Activated CD8-positive, alpha-beta T cell treated with anti-CD3 and anti-CD28 coated beads, Interleukin-2, amount 10 ng/mL, durations not matched to agents 7 days and 5 days (primary cell): ENCODE data around the gene SGO2. TPM values are rescaled to one million over a fixed set of nuclear protein-coding genes. Genes with fewer than 3 reads are reported as not detected.
"Not testable (repeated sequence)": the region's sequence is repeated elsewhere in the genome, so short reads cannot be mapped to it uniquely, and the experiment has no call there.

Source experiments
- ATAC-seq: fragments of 150-1000 bp; cut with Tn5 transposase; one replicate; pipeline ENCODE4 v1.10.0; 2021; ENCODE audit warnings: moderate library complexity
- CTCF ChIA-PET: fragments of 350-600 bp; sonication (Branson Sonifier 250); formaldehyde crosslinking; loops from one replicate; lab custom pipeline; 2021; ENCODE audit warnings: antibody characterized with exemption; lab: Charles Lee
- POLR2A ChIA-PET: fragments of 350-600 bp; sonication (Branson Sonifier 250); formaldehyde crosslinking; loops from one replicate; lab custom pipeline; 2021; ENCODE audit warnings: antibody characterized with exemption; lab: Charles Lee
- DNase-seq: peaks from one replicate; pipeline ENCODE4 v3.0.0-alpha.2; 2020
- H3K27ac Mint-ChIP-seq: one replicate; pipeline ENCODE4 v1.8.0; 2021; ENCODE audit warnings: mild to moderate bottlenecking, mixed read lengths
- H3K27me3 Mint-ChIP-seq: one replicate; pipeline ENCODE4 v1.8.0; 2021; ENCODE audit warnings: low read depth, mixed read lengths
- H3K36me3 Mint-ChIP-seq: one replicate; pipeline ENCODE4 v1.8.0; 2021; ENCODE audit warnings: low read depth, mixed read lengths
- H3K4me1 Mint-ChIP-seq: one replicate; pipeline ENCODE4 v1.8.0; 2021; ENCODE audit warnings: low read depth, mixed read lengths
- H3K4me3 Mint-ChIP-seq: one replicate; pipeline ENCODE4 v1.8.0; 2021; ENCODE audit warnings: mild to moderate bottlenecking, mixed read lengths
- H3K9me3 Mint-ChIP-seq: one replicate; pipeline ENCODE4 v1.8.0; 2022; ENCODE audit warnings: mixed read lengths; ENCODE audit not compliant: insufficient read depth
- total RNA-seq, 2 experiments: library from RNA; stranded (reverse); gene quantifications; one replicate each; pipeline ENCODE4 v1.2.3, GENCODE V29; 2021

Gene SGO2
- total RNA-seq, 2 experiments from 2014 or later = 54.4 to 56.5 TPM

DNA sequence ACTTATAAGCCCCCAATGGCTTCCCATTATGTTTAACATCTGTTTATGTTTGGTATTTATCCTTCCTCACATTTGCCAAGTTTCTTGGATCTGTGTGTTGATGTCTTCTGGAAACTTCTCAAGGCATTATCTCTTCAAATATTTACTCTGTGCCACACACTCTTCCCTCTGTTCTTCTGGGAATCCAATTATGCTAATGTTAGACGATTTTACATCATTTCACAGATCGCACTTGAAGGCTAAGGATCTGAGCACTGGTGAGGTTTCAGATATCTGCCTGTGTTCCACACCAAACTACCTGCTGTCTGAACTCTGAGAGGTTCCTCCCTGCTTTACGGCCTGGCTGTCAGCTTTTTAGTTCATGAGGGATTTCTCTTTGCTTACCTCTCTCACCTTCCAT is 69.9 kb downstream of the SGO2 start:
- Mint-ChIP-seq H3K9me3 (no peaks in the 10 kb centered on the region), H3K4me3 (no peak overlapping the region), H3K4me1 (no peaks in the 10 kb centered on the region), H3K27ac (no peak overlapping the region), H3K36me3 (no peaks in the 10 kb centered on the region), H3K27me3 (peaks cover 29% of the 10 kb centered on the region)
- ChIA-PET POLR2A (interaction anchor here (0.5 kb wide), 1 partner anchor 62 kb away, joined by 3 read pairs; no protein-coding TSS in a partner anchor), CTCF (no interaction called here)
- no peak for DNase-seq
- no peak for ATAC-seq

- no peak for ATAC-seq
Observed at GRCh38 chr2:200596774-200597570, 71.0 kb downstream of the SGO2 start.

DNA sequence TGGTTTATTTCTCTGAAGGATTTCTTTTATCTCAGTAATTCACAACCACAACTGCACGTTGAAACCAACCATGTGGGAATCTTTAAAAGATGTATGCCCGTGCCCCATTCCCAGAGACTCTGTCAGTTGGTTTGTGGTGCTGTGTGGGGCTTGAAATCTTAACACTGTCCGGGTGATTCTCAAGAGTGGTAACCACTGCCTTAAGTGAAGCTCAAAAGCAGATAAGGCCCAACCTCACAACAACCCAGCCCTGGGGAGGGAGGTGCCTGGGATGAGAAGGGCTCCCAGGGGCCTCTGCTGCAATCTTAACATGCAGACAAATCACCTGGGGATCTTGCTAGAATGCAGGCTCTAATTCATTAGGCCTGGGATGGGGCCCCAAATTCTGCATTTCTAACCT is 73.2 kb downstream of the SGO2 start:
- ChIA-PET POLR2A (no interaction called here), CTCF (interaction anchor here (1.4 kb wide), 1 partner anchor 64 kb away, joined by 3 read pairs; no protein-coding TSS in a partner anchor)
- H3K9me3 Mint-ChIP-seq = no peaks in the 10 kb centered on the region
- H3K27me3 Mint-ChIP-seq = peaks cover 15% of the 10 kb centered on the region
- no peaks in the 10 kb centered on the region for H3K4me1 Mint-ChIP-seq
- DNase-seq (no peak), ATAC-seq (no peak)
- no peaks in the 10 kb centered on the region for H3K36me3 Mint-ChIP-seq
- no peak overlapping the region for H3K27ac Mint-ChIP-seq
- H3K4me3 Mint-ChIP-seq = no peak overlapping the region

More at GRCh38 chr2:200596774-200597570, 71.0 kb downstream of the SGO2 start:
- Mint-ChIP-seq H3K36me3 (no peaks in the 10 kb centered on the region), H3K27me3 (peaks cover 22% of the 10 kb centered on the region), H3K9me3 (no peaks in the 10 kb centered on the region), H3K4me1 (no peaks in the 10 kb centered on the region), H3K4me3 (no peak overlapping the region), H3K27ac (no peak overlapping the region)
- CTCF ChIA-PET = no interaction called here
- POLR2A ChIA-PET = no interaction called here
- no peak for DNase-seq

- ChIA-PET CTCF (no interaction called here), POLR2A (no interaction called here)
- H3K36me3 Mint-ChIP-seq = no peaks in the 10 kb centered on the region
- no peak overlapping the region for H3K27ac Mint-ChIP-seq
- H3K4me1 Mint-ChIP-seq = no peaks in the 10 kb centered on the region
- H3K9me3 Mint-ChIP-seq = no peaks in the 10 kb centered on the region
- H3K27me3 Mint-ChIP-seq = peaks cover 14% of the 10 kb centered on the region
- no peak overlapping the region for H3K4me3 Mint-ChIP-seq
- DNase-seq = no peak
- no peak for ATAC-seq
Observed at GRCh38 chr2:200600549-200601225, 74.7 kb downstream of the SGO2 start.

GRCh38 chr2:200602584-200602983 is 76.6 kb downstream of the SGO2 start:
- Mint-ChIP-seq H3K9me3 (no peaks in the 10 kb centered on the region), H3K27ac (no peak overlapping the region), H3K27me3 (peaks cover 5% of the 10 kb centered on the region), H3K36me3 (no peaks in the 10 kb centered on the region), H3K4me1 (no peaks in the 10 kb centered on the region), H3K4me3 (no peak overlapping the region)
- ATAC-seq = no peak
- POLR2A ChIA-PET = interaction anchor here (0.5 kb wide), 1 partner anchor 15 kb away, joined by 3 read pairs; no protein-coding TSS in a partner anchor
- no peak for DNase-seq
- CTCF ChIA-PET = interaction anchor here (0.8 to 0.9 kb wide), 2 partner anchors 16 to 111 kb away, joined by 3 read pairs; no protein-coding TSS in a partner anchor

DNA sequence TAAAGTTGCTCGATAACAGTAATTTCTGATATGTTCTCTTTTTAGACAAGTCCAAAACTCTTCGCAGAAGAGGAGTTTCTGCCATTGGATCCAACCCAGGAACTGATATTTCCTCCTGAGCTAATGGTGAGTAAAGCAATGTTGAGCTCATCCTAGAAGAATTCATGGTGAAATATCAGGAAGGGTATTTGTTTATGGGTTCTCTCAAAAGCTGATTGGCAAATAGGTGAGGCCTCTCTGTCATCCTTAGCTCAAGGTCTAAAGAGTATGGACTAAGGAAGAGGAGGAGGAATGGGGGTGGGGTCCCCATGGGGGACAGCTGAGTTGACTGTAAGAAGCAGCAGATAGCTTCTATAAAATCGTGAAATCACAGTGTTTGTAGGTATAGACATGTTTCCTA is 78.0 kb downstream of the SGO2 start:
- DNase-seq = no peak
- H3K9me3 Mint-ChIP-seq = no peaks in the 10 kb centered on the region
- no peak for ATAC-seq
- H3K27me3 Mint-ChIP-seq = peaks cover 9% of the 10 kb centered on the region
- no peaks in the 10 kb centered on the region for H3K36me3 Mint-ChIP-seq
- H3K4me1 Mint-ChIP-seq = no peaks in the 10 kb centered on the region
- H3K27ac Mint-ChIP-seq = no peak overlapping the region
- ChIA-PET POLR2A (no interaction called here), CTCF (no interaction called here)
- H3K4me3 Mint-ChIP-seq = no peak overlapping the region

- CTCF ChIA-PET = no interaction called here
- POLR2A ChIA-PET = no interaction called here
- ATAC-seq = no peak
Observed at GRCh38 chr2:200604571-200605255, 78.7 kb downstream of the SGO2 start.

DNA sequence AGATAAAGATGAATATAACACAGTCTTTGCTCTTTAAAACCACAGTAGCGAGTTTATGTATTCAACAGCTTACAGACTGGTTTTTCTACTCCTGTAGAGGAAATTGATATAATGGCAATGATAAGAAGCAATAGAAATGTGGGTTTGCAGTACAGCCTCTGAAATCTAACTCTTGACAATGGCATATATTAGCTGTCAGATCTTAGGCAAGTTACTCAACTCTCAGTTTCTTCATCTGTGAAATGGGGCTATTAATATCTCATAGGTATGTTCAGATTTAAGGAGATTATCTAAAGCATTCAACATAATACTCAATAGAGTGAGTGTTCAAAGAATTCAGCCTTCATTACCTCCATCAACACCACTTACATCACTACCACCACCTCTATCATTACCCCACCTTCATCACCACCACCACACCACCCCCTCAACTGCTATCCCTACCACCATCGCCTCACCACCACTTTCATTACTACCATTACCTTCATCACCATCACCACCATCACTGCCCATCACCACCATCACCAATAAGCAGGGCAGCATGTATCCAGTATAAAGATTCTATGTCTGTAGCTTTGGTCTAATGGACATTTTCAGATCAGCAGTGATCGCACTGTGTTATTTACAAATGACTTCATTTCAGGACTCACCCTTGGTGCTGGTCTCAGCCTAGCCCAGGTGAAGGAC is 82.5 kb downstream of the SGO2 start:
- H3K27me3 Mint-ChIP-seq = peaks cover 12% of the 10 kb centered on the region
- CTCF ChIA-PET = no interaction called here

More at GRCh38 chr2:200604571-200605255, 78.7 kb downstream of the SGO2 start:
- Mint-ChIP-seq H3K27ac (no peak overlapping the region), H3K9me3 (no peaks in the 10 kb centered on the region), H3K27me3 (peaks cover 12% of the 10 kb centered on the region), H3K36me3 (no peaks in the 10 kb centered on the region), H3K4me1 (no peaks in the 10 kb centered on the region), H3K4me3 (no peak overlapping the region)
- no peak for DNase-seq

GRCh38 chr2:200609028-200609614 is 83.1 kb downstream of the SGO2 start:
- no peak overlapping the region for H3K27ac Mint-ChIP-seq
- CTCF ChIA-PET = no interaction called here

More for the DNA sequence above, 82.5 kb downstream of the SGO2 start:
- Mint-ChIP-seq H3K4me3 (no peak overlapping the region), H3K27ac (no peak overlapping the region), H3K36me3 (no peaks in the 10 kb centered on the region), H3K9me3 (no peaks in the 10 kb centered on the region), H3K4me1 (no peaks in the 10 kb centered on the region)
- no peak for ATAC-seq
- POLR2A ChIA-PET = no interaction called here
- DNase-seq = no peak

GRCh38 chr2:200610217-200610616 is 84.2 kb downstream of the SGO2 start:
- H3K4me3 Mint-ChIP-seq, H3K4me1 Mint-ChIP-seq, H3K36me3 Mint-ChIP-seq, H3K9me3 Mint-ChIP-seq, H3K27ac Mint-ChIP-seq, CTCF ChIA-PET, ATAC-seq, POLR2A ChIA-PET, DNase-seq: not testable (repeated sequence)
- peaks cover 14% of the 10 kb centered on the region for H3K27me3 Mint-ChIP-seq

More at GRCh38 chr2:200609028-200609614, 83.1 kb downstream of the SGO2 start:
- no peaks in the 10 kb centered on the region for H3K9me3 Mint-ChIP-seq
- peaks cover 14% of the 10 kb centered on the region for H3K27me3 Mint-ChIP-seq
- POLR2A ChIA-PET = no interaction called here
- H3K4me3 Mint-ChIP-seq = no peak overlapping the region
- ATAC-seq (no peak), DNase-seq (no peak)
- H3K36me3 Mint-ChIP-seq = no peaks in the 10 kb centered on the region
- no peaks in the 10 kb centered on the region for H3K4me1 Mint-ChIP-seq

DNA sequence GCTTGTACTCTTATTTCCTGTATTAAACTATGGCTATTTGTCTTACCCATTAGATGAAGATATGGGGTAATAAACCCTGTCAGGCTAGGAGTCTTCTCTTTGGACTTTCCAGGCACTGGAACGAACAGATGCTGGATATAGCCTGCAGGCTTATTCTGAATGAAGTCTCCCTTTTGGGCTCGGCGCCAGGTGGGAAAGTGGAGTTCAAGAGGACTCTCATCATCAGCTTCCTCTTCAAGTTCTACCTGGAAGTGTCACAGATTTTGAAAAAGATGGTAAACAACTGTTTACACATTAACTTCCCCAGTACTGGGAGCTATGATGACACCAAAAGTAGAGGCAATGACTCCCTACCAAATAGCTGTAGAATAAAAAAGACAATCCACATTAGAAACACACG is 87.7 kb downstream of the SGO2 start:
- H3K27me3 Mint-ChIP-seq = peaks cover 11% of the 10 kb centered on the region
- POLR2A ChIA-PET = interaction anchor here (0.6 kb wide), 1 partner anchor 84 kb away, joined by 3 read pairs; no protein-coding TSS in a partner anchor
- CTCF ChIA-PET = interaction anchor here (1.0 kb wide), 1 partner anchor 100 kb away, joined by 3 read pairs; no protein-coding TSS in a partner anchor

More for the DNA sequence above, 87.7 kb downstream of the SGO2 start:
- no peaks in the 10 kb centered on the region for H3K9me3 Mint-ChIP-seq
- H3K27ac Mint-ChIP-seq = no peak overlapping the region
- DNase-seq (no peak), ATAC-seq (no peak)
- no peak overlapping the region for H3K4me3 Mint-ChIP-seq
- peaks cover 12% of the 10 kb centered on the region for H3K4me1 Mint-ChIP-seq
- no peaks in the 10 kb centered on the region for H3K36me3 Mint-ChIP-seq
